GM18873 (cell line): ENCODE data around the gene ADAM12.
"Not testable (repeated sequence)": the region's sequence is repeated elsewhere in the genome, so short reads cannot be mapped to it uniquely, and the experiment has no call there.

Experiments used
- ATAC-seq: cut with Tn5 transposase; IDR thresholded peaks from one replicate; pipeline ENCODE4 v1.9.1; 2021; ENCODE audit warnings: mild to moderate bottlenecking, moderate library complexity, moderate number of reproducible peaks; ENCODE audit not compliant: unreplicated experiment, low FRiP score

Gene ADAM12

GRCh38 chr10:126375926-126376554, 12.2 kb downstream of the ADAM12 start:
- no peak for ATAC-seq

GRCh38 chr10:126375299-126375698, 13.0 kb downstream of the ADAM12 start:
- ATAC-seq, result no peak

- no peak for ATAC-seq
These were observed 13.8 kb downstream of the ADAM12 start for GRCh38 chr10:126374435-126374834.

- no peak for ATAC-seq
These were observed 14.3 kb downstream of the ADAM12 start for GRCh38 chr10:126373972-126374371.

DNA sequence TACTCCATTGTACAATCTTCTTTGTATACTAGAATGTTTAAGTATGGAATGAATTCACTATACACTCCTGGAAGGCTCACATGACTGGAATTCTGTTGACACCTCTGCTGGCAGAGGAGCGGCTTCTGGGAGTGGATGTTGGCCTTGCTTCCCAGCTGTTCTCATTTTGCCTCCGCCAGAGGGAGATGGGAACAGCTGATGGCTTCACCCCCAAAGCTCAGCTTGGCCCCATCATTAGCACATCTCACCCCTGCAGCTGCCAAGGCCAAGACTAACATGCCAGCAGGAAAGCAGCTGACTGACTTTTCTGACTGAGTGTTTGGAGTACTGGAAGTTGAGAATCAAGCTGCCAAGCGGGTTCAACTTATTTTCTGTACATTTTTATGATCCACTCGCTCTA, 15.1 kb downstream of the ADAM12 start:
- ATAC-seq, result no peak

- ATAC-seq, result no peak
These were observed 15.9 kb downstream of the ADAM12 start for GRCh38 chr10:126372396-126372795.

- ATAC-seq, result no peak
These were observed 19.1 kb downstream of the ADAM12 start for GRCh38 chr10:126369125-126369710.

- ATAC-seq, result no peak
These were observed 31.1 kb downstream of the ADAM12 start for GRCh38 chr10:126357169-126357568.

DNA sequence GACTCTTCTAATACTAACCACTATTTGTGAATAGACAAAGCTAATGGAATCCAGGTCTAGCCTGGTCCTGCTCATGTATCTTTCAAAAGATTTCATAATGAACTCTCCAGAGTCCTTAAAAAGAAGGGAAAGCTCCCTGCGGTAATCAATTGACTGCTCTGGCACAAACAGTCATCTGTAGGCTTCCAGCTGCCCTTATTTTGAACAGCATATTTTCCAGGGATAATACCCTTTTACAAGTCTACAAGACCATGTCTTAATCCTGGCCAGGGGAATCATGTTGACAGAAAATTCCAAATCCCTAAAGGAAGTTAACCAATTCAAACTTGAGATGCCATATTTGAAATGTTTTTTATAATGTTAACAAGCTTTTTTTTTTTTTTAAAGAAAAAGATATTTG, 34.6 kb downstream of the ADAM12 start:
- ATAC-seq, result no peak

GRCh38 chr10:126352453-126352852, 35.8 kb downstream of the ADAM12 start:
- no peak for ATAC-seq

DNA sequence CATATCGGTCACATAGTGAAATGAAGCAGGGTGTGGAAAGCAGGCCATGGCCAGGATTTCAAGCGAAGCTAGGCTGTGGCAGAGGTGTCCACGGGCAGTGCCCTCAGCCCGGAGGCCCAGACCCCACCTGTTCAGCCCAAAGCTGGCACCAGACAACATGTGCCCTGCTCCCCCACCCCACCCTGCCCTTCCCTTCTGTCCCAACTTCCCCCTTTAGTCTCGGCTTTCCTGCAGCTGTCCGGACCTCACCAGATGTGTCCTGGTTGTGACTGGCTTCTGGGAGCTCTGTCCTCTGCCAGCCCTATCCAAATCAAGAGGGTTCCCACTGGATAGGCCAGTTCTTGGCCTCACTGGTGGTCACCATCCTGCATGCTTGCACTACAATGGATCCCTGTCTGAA, 37.3 kb downstream of the ADAM12 start:
- ATAC-seq, result no peak

DNA sequence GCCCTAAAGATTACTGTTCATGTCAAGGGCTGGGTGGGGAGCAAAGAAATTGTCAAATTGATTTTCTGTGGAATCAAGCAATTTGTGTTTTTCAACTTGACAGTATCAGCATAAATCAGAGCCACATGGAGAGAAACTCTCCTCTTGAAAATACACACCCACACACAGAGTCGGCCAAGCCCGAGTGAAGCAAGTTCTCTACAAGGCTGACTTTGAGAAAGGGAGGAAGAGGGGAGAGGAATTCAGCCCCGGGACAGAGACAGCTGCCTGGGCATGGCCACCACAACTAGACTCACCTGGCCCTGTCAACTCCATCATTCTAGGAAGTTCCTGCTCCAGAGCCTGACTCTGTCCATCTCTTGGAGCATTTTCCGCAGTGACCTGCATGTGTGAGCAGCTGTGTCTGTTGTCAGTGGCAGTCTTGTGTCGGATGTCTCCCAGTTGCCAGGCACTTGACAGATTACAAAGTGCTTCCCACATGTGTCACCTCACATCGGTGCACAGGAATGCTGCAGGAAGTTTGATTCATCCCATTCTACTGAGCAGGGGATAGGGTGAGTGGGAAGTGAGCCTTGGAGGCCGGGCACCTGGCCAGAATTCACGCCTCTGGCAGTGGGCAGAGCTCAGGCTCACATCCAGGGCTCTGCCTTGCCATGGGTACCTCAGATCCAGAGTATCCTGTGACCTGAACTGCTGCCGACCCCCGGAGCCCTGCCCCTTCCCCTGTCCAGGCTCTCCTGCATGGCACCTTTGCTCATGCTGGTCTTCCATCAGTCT, 37.9 kb downstream of the ADAM12 start:
- ATAC-seq, result no peak

DNA sequence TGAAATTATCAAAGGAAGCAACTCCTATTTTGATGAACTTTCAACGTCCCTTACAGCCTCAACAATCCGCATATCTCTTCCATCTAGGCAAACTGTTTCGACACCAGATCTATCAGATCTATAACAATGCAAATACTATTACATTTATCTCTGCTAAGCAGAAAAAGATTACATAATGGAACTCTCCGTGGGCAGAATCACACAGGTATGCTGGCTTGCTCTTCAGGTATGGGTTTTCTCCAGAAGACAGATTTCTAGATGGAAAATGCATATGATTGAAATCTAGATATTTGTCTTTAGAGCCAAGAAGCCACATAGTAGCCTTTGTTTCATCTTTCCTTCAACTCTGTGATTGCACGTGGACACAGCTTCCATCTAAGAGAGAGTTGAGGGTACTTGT, 38.6 kb downstream of the ADAM12 start:
- no peak for ATAC-seq

GRCh38 chr10:126349101-126349500, 39.2 kb downstream of the ADAM12 start:
- ATAC-seq, result no peak

GRCh38 chr10:126343496-126343895, 44.8 kb downstream of the ADAM12 start:
- not testable (repeated sequence) for ATAC-seq

DNA sequence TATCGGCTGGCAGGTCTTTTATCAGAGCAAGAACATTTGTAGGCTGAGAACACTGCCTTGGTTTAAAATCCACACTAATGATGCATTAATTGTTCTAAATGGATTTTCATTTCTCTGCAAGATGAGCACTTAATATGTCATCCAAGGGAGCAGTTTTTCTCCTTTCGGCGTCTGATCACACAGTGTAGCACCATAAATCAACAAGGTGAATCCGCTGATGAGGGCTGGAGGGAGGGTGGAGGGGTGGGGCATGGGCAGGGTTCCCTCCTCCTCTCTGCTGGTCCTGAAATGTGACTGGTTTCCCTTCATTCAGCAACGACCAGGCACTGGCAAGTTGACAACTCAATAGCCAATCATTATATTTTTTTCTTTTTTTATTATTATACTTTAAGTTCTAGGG, 45.6 kb downstream of the ADAM12 start:
- no peak for ATAC-seq

DNA sequence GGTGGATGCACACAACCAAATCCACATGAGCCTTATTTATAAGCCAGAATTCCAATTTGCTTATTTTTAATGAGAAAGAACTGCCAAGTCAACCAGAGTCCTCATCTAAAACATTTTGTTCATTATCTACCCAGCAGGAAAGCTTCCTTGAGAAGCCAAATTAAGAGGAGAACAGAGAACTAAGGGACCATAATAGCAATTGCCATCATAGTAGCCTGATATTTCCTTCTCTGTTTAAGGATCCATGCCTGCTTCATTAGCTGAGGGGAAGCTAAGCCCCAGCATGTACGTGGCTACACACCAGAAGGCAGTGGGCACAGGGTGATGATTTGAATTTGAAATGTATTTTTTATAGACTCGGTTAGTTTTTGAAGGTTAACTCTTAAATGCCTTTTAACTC, 46.8 kb downstream of the ADAM12 start:
- no peak for ATAC-seq

- ATAC-seq, result no peak
These were observed 50.9 kb downstream of the ADAM12 start for GRCh38 chr10:126337251-126337810.

GRCh38 chr10:126336801-126337200, 51.5 kb downstream of the ADAM12 start:
- no peak for ATAC-seq

- no peak for ATAC-seq
These were observed 54.0 kb downstream of the ADAM12 start for GRCh38 chr10:126334272-126334671.

DNA sequence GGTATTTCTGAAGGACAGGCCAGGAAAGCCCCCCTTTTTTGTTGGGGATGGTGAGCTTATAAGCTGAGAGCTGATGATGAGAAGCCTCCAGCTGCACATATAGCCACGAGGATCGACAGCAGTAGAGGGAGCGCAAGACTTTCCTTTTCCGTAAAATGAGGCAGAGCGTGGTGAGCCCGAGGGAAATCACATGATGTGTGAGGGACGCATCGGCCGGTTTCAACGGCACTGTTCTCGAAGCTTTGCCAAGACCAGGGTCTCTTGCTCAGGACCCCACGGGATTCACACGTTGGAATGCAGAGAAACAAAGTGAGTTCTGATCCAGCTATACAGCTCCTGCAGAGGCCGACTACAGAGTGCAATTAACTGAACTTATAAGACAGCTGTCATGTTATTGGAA, 55.7 kb downstream of the ADAM12 start:
- ATAC-seq, result no peak
